Measurements from ENCODE around the gene ZP4.
A peak's percentile ranks its signal among the peaks of the same experiment; 100 is the strongest.

ZP4 gene

GRCh38 chr1:237910834-237911233 is 20.1 kb upstream of the ZP4 start:
- FAIRE-seq (no peak), DNase-seq (ENCODE audit: insufficient read length, low spot score) (no peak)
- no peak for TF ChIP-seq TAF1 (IDR thresholded peaks at IDR 0.05; ENCODE audit: low read depth, low read length)
- no peak for TF ChIP-seq POU2F2 (IDR thresholded peaks at IDR 0.05; ENCODE audit: low read depth, low read length)
- TF ChIP-seq POLR2AphosphoS5 (IDR thresholded peaks at IDR 0.05; ENCODE audit: low read depth, low read length): no peak
- TF ChIP-seq SPI1 (IDR thresholded peaks at IDR 0.05; ENCODE audit: low read depth, low read length): no peak
- TF ChIP-seq PAX5 (IDR thresholded peaks at IDR 0.05; ENCODE audit: insufficient read depth, low read length, severe bottlenecking): no peak
- no peak for TF ChIP-seq POLR2A (IDR thresholded peaks at IDR 0.05; ENCODE audit: low read depth, low read length)

- no peak for DNase-seq (ENCODE audit: insufficient read length, low spot score)
- TF ChIP-seq PAX5 (IDR thresholded peaks at IDR 0.05; ENCODE audit: insufficient read depth, low read length, severe bottlenecking) (no peak), POU2F2 (IDR thresholded peaks at IDR 0.05; ENCODE audit: low read depth, low read length) (no peak), SPI1 (IDR thresholded peaks at IDR 0.05; ENCODE audit: low read depth, low read length) (no peak), POLR2A (IDR thresholded peaks at IDR 0.05; ENCODE audit: low read depth, low read length) (no peak), POLR2AphosphoS5 (IDR thresholded peaks at IDR 0.05; ENCODE audit: low read depth, low read length) (no peak), TAF1 (IDR thresholded peaks at IDR 0.05; ENCODE audit: low read depth, low read length) (no peak)
- no peak for FAIRE-seq
These were observed 13.2 kb upstream of the ZP4 start for GRCh38 chr1:237903961-237904360.

DNA sequence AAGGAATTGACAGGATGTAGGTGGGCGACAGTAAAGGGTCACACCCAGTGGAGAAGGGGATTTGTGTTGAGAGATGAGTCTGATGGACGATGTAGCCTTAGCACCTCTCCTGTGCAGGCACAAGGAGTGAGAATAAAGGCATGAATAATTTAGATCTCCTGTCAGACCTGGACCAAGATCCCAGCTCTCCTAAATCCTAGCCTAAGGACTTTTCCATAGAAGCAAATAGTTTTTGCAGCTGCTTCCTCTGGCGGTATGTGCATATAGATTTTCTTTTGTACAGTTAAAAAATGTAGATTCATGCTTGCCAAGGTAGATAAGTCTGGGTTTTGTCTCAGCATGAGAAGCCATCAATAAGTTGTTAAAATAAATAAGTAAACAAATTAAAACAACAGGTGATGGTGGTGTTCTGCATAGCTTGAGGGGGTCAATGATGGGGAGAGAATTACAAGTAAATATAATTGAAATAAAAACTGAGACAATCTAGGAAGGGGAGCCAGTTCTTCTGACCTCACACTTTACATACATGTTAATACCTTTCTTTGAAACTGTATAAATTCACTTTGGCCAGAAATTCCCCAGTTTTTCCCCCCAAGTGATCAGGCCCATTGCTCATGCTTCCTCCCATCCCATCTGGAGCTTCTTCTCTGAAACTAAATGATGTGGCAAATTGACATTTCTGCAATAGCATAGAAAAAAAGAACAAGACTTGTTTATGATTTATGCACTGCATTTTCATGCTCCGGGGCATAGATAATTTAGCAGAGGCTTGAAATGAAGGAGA is 12.4 kb upstream of the ZP4 start:
- TF ChIP-seq POLR2AphosphoS5 (IDR thresholded peaks at IDR 0.05; ENCODE audit: low read depth, low read length) (no peak), PAX5 (IDR thresholded peaks at IDR 0.05; ENCODE audit: insufficient read depth, low read length, severe bottlenecking) (no peak), POLR2A (IDR thresholded peaks at IDR 0.05; ENCODE audit: low read depth, low read length) (no peak), TAF1 (IDR thresholded peaks at IDR 0.05; ENCODE audit: low read depth, low read length) (no peak), SPI1 (IDR thresholded peaks at IDR 0.05; ENCODE audit: low read depth, low read length) (no peak), POU2F2 (IDR thresholded peaks at IDR 0.05; ENCODE audit: low read depth, low read length) (no peak)
- no peak for FAIRE-seq
- DNase-seq (ENCODE audit: insufficient read length, low spot score): no peak

- TF ChIP-seq POU2F2 (IDR thresholded peaks at IDR 0.05; ENCODE audit: low read depth, low read length): no peak
- TF ChIP-seq TAF1 (IDR thresholded peaks at IDR 0.05; ENCODE audit: low read depth, low read length): no peak
- TF ChIP-seq POLR2AphosphoS5 (IDR thresholded peaks at IDR 0.05; ENCODE audit: low read depth, low read length): no peak
- no peak for FAIRE-seq
- peak; percentile 16 for DNase-seq (ENCODE audit: insufficient read length, low spot score)
These were observed 10.7 kb upstream of the ZP4 start for GRCh38 chr1:237901299-237901934.

DNA sequence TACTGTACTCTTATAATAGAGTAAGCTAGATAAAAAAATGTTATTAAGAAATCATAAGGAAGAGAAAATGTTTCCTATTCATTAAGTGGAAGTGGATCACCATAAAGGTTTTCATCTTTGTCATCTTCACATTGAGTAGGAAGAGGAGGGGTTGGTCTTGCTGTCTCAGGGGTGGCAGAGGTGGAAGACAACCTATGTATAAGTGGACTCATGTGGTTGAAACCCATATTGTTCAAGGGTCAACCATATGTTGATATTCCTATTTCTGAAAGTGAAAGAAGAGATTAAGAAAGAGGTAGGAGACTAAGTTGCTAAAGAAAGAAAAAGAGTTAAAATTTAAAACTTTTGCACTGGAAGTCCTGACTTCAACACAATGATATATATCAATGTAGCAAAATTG is 4.9 kb upstream of the ZP4 start:
- TF ChIP-seq PAX5 (IDR thresholded peaks at IDR 0.05; ENCODE audit: insufficient read depth, low read length, severe bottlenecking) (no peak), SPI1 (IDR thresholded peaks at IDR 0.05; ENCODE audit: low read depth, low read length) (no peak), POLR2A (IDR thresholded peaks at IDR 0.05; ENCODE audit: low read depth, low read length) (no peak), POU2F2 (IDR thresholded peaks at IDR 0.05; ENCODE audit: low read depth, low read length) (no peak), POLR2AphosphoS5 (IDR thresholded peaks at IDR 0.05; ENCODE audit: low read depth, low read length) (no peak), TAF1 (IDR thresholded peaks at IDR 0.05; ENCODE audit: low read depth, low read length) (no peak)
- no peak for FAIRE-seq

GRCh38 chr1:237894131-237894530 is 3.4 kb upstream of the ZP4 start:
- DNase-seq (ENCODE audit: insufficient read length, low spot score) (no peak), FAIRE-seq (no peak)
- TF ChIP-seq POU2F2 (IDR thresholded peaks at IDR 0.05; ENCODE audit: low read depth, low read length) (no peak), PAX5 (IDR thresholded peaks at IDR 0.05; ENCODE audit: insufficient read depth, low read length, severe bottlenecking) (no peak), POLR2AphosphoS5 (IDR thresholded peaks at IDR 0.05; ENCODE audit: low read depth, low read length) (no peak), SPI1 (IDR thresholded peaks at IDR 0.05; ENCODE audit: low read depth, low read length) (no peak), POLR2A (IDR thresholded peaks at IDR 0.05; ENCODE audit: low read depth, low read length) (no peak), TAF1 (IDR thresholded peaks at IDR 0.05; ENCODE audit: low read depth, low read length) (no peak)

More for the DNA sequence above, 4.9 kb upstream of the ZP4 start:
- no peak for DNase-seq (ENCODE audit: insufficient read length, low spot score)

DNA sequence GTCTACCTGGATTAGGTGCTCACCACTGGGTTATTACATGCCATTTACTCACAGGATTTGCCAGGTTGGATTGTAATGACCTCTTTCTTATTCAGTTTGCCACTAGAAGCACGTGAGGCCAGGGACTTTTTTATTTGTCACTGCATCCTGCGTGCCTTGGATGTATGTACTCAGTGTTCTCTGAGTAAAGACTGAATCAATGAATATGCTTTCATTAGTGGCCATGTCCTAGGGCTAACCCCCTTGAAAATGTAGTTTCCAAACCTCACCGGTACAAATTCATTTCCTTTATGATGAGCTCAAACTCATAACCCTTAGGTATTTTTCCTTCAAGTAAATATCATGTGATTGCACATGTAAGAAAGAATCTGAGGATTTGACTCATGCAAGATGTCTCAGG is 1.3 kb upstream of the ZP4 start:
- TF ChIP-seq PAX5 (IDR thresholded peaks at IDR 0.05; ENCODE audit: insufficient read depth, low read length, severe bottlenecking) (no peak), POLR2A (IDR thresholded peaks at IDR 0.05; ENCODE audit: low read depth, low read length) (no peak), SPI1 (IDR thresholded peaks at IDR 0.05; ENCODE audit: low read depth, low read length) (no peak), POLR2AphosphoS5 (IDR thresholded peaks at IDR 0.05; ENCODE audit: low read depth, low read length) (no peak)
- DNase-seq (ENCODE audit: insufficient read length, low spot score): no peak
- no peak for FAIRE-seq

- DNase-seq (ENCODE audit: insufficient read length, low spot score): no peak
- TF ChIP-seq TAF1 (IDR thresholded peaks at IDR 0.05; ENCODE audit: low read depth, low read length): no peak
- no peak for TF ChIP-seq PAX5 (IDR thresholded peaks at IDR 0.05; ENCODE audit: insufficient read depth, low read length, severe bottlenecking)
- TF ChIP-seq POU2F2 (IDR thresholded peaks at IDR 0.05; ENCODE audit: low read depth, low read length): no peak
- no peak for TF ChIP-seq POLR2AphosphoS5 (IDR thresholded peaks at IDR 0.05; ENCODE audit: low read depth, low read length)
- no peak for TF ChIP-seq POLR2A (IDR thresholded peaks at IDR 0.05; ENCODE audit: low read depth, low read length)
- TF ChIP-seq SPI1 (IDR thresholded peaks at IDR 0.05; ENCODE audit: low read depth, low read length): no peak
- no peak for FAIRE-seq
These were observed 544 bp upstream of the ZP4 start for GRCh38 chr1:237891266-237891665.

GRCh38 chr1:237890416-237890815 is 306 bp downstream of the ZP4 start:
- DNase-seq (ENCODE audit: insufficient read length, low spot score): no peak
- FAIRE-seq: no peak
- no peak for TF ChIP-seq TAF1 (IDR thresholded peaks at IDR 0.05; ENCODE audit: low read depth, low read length)
- no peak for TF ChIP-seq PAX5 (IDR thresholded peaks at IDR 0.05; ENCODE audit: insufficient read depth, low read length, severe bottlenecking)
- no peak for TF ChIP-seq SPI1 (IDR thresholded peaks at IDR 0.05; ENCODE audit: low read depth, low read length)
- TF ChIP-seq POLR2AphosphoS5 (IDR thresholded peaks at IDR 0.05; ENCODE audit: low read depth, low read length): no peak
- no peak for TF ChIP-seq POLR2A (IDR thresholded peaks at IDR 0.05; ENCODE audit: low read depth, low read length)
- TF ChIP-seq POU2F2 (IDR thresholded peaks at IDR 0.05; ENCODE audit: low read depth, low read length): no peak
